Cardiac fibroblast (primary cell): ENCODE measurements around the gene AMIGO2.
A peak's percentile ranks its signal among the peaks of the same experiment; 100 is the strongest.

ENCODE experiments used
- DNase-seq, 2 donors: peaks; one replicate each; pipeline versions ENCODE4 v3.0.0 to v3.0.0-alpha.2; 2010; ENCODE audit warnings: low read depth in 2 of 2
- H3K4me3 ChIP-seq, 2 donors: replicated peaks in 1 of 2; 1 replicate in 1 of 2; 2 replicates in 1 of 2; pipeline ENCODE4 v1.5.1; 2011; ENCODE audit warnings: low read depth in 2 of 2, low read length in 2 of 2, mild to moderate bottlenecking in 2 of 2, moderate library complexity in 1 of 2
- TF ChIP-seq, protein P1 (sequence below): IDR thresholded peaks from one replicate; pipeline ENCODE4 v1.5.1; 2011; ENCODE audit warnings: low read depth, mild to moderate bottlenecking, low read length, inconsistent platforms

Gene AMIGO2

DNA sequence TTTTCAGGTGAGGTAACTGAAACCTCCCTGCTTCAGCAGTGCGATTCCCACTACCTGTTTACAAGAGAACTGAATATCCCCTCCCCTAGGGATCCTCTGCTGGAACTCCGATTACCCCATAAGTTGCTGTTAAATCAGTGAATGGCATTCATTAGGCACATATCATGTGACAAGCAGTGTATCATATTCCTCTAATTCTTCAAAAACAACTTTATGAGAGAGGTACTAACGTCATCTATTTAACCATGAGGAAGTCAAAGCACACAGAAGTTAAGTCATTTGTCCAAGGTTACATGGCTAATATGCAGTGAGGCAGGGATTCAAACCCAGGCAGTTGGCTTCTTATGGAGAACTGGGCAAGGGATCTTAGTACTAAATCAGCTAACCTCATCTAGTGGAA is 44.3 kb downstream of the AMIGO2 start:
- TF ChIP-seq, protein P1, sequence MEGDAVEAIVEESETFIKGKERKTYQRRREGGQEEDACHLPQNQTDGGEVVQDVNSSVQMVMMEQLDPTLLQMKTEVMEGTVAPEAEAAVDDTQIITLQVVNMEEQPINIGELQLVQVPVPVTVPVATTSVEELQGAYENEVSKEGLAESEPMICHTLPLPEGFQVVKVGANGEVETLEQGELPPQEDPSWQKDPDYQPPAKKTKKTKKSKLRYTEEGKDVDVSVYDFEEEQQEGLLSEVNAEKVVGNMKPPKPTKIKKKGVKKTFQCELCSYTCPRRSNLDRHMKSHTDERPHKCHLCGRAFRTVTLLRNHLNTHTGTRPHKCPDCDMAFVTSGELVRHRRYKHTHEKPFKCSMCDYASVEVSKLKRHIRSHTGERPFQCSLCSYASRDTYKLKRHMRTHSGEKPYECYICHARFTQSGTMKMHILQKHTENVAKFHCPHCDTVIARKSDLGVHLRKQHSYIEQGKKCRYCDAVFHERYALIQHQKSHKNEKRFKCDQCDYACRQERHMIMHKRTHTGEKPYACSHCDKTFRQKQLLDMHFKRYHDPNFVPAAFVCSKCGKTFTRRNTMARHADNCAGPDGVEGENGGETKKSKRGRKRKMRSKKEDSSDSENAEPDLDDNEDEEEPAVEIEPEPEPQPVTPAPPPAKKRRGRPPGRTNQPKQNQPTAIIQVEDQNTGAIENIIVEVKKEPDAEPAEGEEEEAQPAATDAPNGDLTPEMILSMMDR: no peak
- H3K4me3 ChIP-seq: no peak overlapping the region
- DNase-seq: no peak

GRCh38 chr12:47034661-47035060 is 45.1 kb downstream of the AMIGO2 start:
- no peak overlapping the region for H3K4me3 ChIP-seq
- DNase-seq: peak; percentile 50 to 61
- TF ChIP-seq, protein P1: no peak

DNA sequence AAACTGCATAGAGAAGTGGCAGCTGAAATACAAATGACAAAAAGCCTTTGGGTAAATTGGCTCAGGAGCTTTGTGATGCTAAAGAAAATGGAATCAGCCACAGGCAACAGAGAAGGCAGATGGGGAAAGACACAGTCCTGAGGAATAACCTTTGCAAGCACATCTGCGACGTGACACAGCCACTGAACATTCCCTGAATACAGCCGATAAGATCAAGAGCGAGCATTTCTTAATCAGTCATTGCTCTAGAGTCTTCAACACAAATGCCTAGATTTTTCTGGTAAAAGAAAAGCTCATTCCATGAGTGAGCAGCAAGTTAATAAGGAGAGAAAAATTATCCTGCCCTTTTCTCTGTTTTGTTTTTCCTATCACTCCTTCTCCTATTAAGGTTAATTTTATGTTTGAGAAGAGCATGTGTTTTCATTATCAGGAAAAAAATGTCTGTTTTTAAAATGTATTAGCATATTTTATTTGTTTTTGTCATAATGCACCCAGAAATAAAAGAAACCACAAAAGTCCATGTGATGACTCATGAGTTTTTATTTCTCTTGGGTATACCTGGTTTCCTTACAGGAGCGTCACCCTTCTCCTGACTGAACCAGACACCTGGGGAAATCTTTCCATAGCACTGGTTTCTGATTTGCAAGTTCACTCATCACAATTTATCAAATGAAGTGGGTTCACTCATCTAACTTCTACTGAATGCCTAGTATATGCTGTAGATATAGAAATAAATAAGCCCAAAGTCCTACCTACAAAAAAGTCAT is 45.8 kb downstream of the AMIGO2 start:
- H3K4me3 ChIP-seq: no peak overlapping the region

DNA sequence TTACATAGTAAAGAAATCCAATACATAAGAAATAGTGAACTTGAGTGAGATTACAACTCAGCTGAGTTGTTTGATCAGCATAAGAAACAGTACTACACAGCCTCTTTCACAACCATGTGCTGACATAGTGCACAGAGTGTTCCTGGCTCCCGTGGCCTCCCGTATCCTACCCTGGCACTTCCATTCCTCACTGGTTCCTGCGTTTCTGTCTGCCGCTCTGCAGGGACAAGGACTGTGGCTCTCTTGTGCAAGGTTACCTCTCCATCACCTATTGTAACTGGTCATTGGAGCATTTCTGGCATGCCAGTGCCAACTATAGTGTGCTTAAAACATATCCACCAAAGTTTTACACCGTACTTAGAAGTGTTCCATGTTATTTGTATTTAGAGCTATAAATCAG is 46.7 kb downstream of the AMIGO2 start:
- DNase-seq: peak; percentile 48 to 57
- H3K4me3 ChIP-seq: no peak overlapping the region
- TF ChIP-seq, protein P1: no peak

More for the DNA sequence above, 45.8 kb downstream of the AMIGO2 start:
- TF ChIP-seq, protein P1: no peak
- peak in 1 of 2 donors; percentile 21 for DNase-seq

DNA sequence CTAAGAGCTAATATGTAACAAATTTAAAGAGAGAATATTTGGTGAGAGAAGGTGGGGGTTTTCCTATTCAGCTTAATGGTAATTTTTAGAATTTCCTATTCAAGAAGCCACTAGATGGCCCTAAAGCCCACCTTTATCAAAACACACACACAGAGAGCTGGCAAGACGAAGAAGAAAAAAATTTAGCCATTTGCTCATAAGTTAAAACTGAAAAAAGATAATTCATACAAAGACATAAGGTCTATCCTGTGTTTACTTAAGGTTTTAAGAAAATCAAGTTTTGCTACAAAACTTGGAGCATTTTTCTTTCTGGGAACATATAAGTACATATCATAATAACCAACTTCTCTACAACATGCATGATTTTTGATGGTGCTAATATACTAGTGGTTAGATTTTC is 47.1 kb downstream of the AMIGO2 start:
- peak; percentile 84 to 85 for DNase-seq
- no peak overlapping the region for H3K4me3 ChIP-seq
- TF ChIP-seq, protein P1: peak; percentile 41

GRCh38 chr12:47029903-47030302 is 49.9 kb downstream of the AMIGO2 start:
- no peak for DNase-seq
- H3K4me3 ChIP-seq: no peak overlapping the region
- TF ChIP-seq, protein P1: no peak
